ENCODE data around the gene CD300LB. TPM values are rescaled to one million over a fixed set of nuclear protein-coding genes. Genes with fewer than 3 reads are reported as not detected.

CD300LB gene
- total and polyA plus RNA-seq, 10 of the 15 experiments (the other 5 are each of a cell fraction or from before 2014, with no cell fraction given), result 0.08 to 0.57 (median 0.25) TPM; not detected in 4

- H3K36me3 ChIP-seq (ENCODE audit: control insufficient read depth in 2 of 2, insufficient read depth in 2 of 2, low read length in 1 of 2), result no peaks in the 10 kb centered on the region
- ChIA-PET SMC1A (ENCODE audit: uncharacterized antibody, unreplicated experiment) (interaction anchor here (1.2 kb wide), 1 partner anchor 73 kb away, joined by 3 read pairs; no protein-coding TSS in a partner anchor), POLR2A (no interaction called here), RAD21 (ENCODE audit: unreplicated experiment) (no interaction called here), CTCF (no interaction called here)
- DNase-seq (ENCODE audit: low read depth, low spot score), result no peak
- in situ Hi-C loops (cut with MboI), result loop anchor here (10.0 kb wide), 1 partner anchor 57 kb away; no protein-coding TSS in a partner anchor
- no peaks in the 10 kb centered on the region for H3K9me3 ChIP-seq (replicated peaks; ENCODE audit: control insufficient read depth, insufficient read depth, low read length)
- no peaks in the 10 kb centered on the region for H3K4me1 ChIP-seq (ENCODE audit: control insufficient read depth, insufficient read depth, low read length)
- BruUV-seq (replicated peaks), result no TSS peak
- no peak overlapping the region for H3K27ac ChIP-seq (ENCODE audit: control insufficient read depth, insufficient read depth)
- no peak for ATAC-seq
- intact Hi-C loops (cut with micrococcal nuclease; ENCODE audit: unreplicated experiment), result no loop called here
- no peak overlapping the region for H3K9ac ChIP-seq (ENCODE audit: control insufficient read depth, insufficient read depth, low read length)
- peaks cover 0 to 3% of the 10 kb centered on the region in 2 experiments; a peak in 1 of 4 replicates for H3K27me3 ChIP-seq (replicated peaks in 1 of 2; ENCODE audit: control insufficient read depth in 2 of 2, insufficient read depth in 2 of 2, low read length in 1 of 2)
- FAIRE-seq, result no peak
- TF ChIP-seq ZNF274 (IDR thresholded peaks at IDR 0.05; ENCODE audit: insufficient read depth, insufficient read length), result no peak
- no peak for TF ChIP-seq RELB (IDR thresholded peaks at IDR 0.05; ENCODE audit: low read depth)
- no peak for TF ChIP-seq GABPA (IDR thresholded peaks at IDR 0.05; ENCODE audit: low read depth)
- no peak for TF ChIP-seq TARDBP (IDR thresholded peaks at IDR 0.05; ENCODE audit: borderline replicate concordance)
- no peak for TF ChIP-seq BMI1 (IDR thresholded peaks at IDR 0.05; ENCODE audit: borderline replicate concordance)
- TF ChIP-seq CBFB (IDR thresholded peaks at IDR 0.05; ENCODE audit: low read depth), result no peak
- no peak for TF ChIP-seq ATF2 (IDR thresholded peaks at IDR 0.05; ENCODE audit: low read length)
- TF ChIP-seq CBX5 (IDR thresholded peaks at IDR 0.05; ENCODE audit: low read depth), result no peak
- TF ChIP-seq NFIC (IDR thresholded peaks at IDR 0.05; ENCODE audit: low read depth, low read length), result no peak
- no peak for TF ChIP-seq CREB1 (IDR thresholded peaks at IDR 0.05; ENCODE audit: low read depth)
- no peak for TF ChIP-seq MAX (IDR thresholded peaks at IDR 0.05; ENCODE audit: low read depth, low read length)
- TF ChIP-seq ELK1 (IDR thresholded peaks at IDR 0.05; ENCODE audit: low read depth, low read length), result no peak
- TF ChIP-seq ATF3 (IDR thresholded peaks at IDR 0.05; ENCODE audit: borderline replicate concordance, extremely low read depth, low read depth, low read length), result no peak
- TF ChIP-seq FOXM1 (IDR thresholded peaks at IDR 0.05; ENCODE audit: low read depth, low read length), result no peak
- TF ChIP-seq MEF2B (IDR thresholded peaks at IDR 0.05; ENCODE audit: partially characterized antibody, poor library complexity, severe bottlenecking), result no peak
- no peak for TF ChIP-seq TAF1 (IDR thresholded peaks at IDR 0.05; ENCODE audit: borderline replicate concordance, low read depth, low read length)
- TF ChIP-seq CHD4 (IDR thresholded peaks at IDR 0.05), result no peak
- TF ChIP-seq RCOR1 (conservative IDR thresholded peaks at IDR 0.05; ENCODE audit: low read depth, low read length), result no peak
- no peaks in the 10 kb centered on the region for H3K79me2 ChIP-seq (ENCODE audit: control insufficient read depth, insufficient read depth, low read length)
- no peak overlapping the region for H3K4me3 ChIP-seq
- no peak overlapping the region for H2AFZ ChIP-seq (ENCODE audit: control insufficient read depth, low read depth, low read length)
- H3K4me2 ChIP-seq (ENCODE audit: control insufficient read depth, insufficient read depth), result no peak overlapping the region
- no peaks in the 10 kb centered on the region for H4K20me1 ChIP-seq (ENCODE audit: control insufficient read depth, insufficient read depth)
- WGBS (ENCODE audit: insufficient coverage, insufficient replicate concordance, low lambda C conversion rate, missing lambda C conversion rate), result 0% methylated on average over 4 of the region's 4 CpGs
Observed at GRCh38 chr17:74571621-74572270, 40.5 kb upstream of the CD300LB start.

All from GM12878 (cell line).